COLO829 (cell line): ENCODE data around the gene TRABD2A.
"Not testable (repeated sequence)": the region's sequence is repeated elsewhere in the genome, so short reads cannot be mapped to it uniquely, and the experiment has no call there.

ENCODE experiments used
- DNase-seq: peaks from one replicate; pipeline ENCODE4 v3.0.0; 2012; ENCODE audit warnings: low spot score

The TRABD2A gene

GRCh38 chr2:84879584-84880394 lies 1.1 kb downstream of the TRABD2A start:
- no peak for DNase-seq

- no peak for DNase-seq
Measured at GRCh38 chr2:84878896-84879583, 1.8 kb downstream of the TRABD2A start.

- no peak for DNase-seq
Measured at GRCh38 chr2:84878459-84878858, 2.4 kb downstream of the TRABD2A start.

- no peak for DNase-seq
Measured at GRCh38 chr2:84876369-84876768, 4.5 kb downstream of the TRABD2A start.

GRCh38 chr2:84875619-84876018 lies 5.3 kb downstream of the TRABD2A start:
- DNase-seq = not testable (repeated sequence)

GRCh38 chr2:84875213-84875560 lies 5.7 kb downstream of the TRABD2A start:
- DNase-seq = no peak

GRCh38 chr2:84874381-84875212 lies 6.3 kb downstream of the TRABD2A start:
- no peak for DNase-seq

GRCh38 chr2:84873350-84873749 lies 7.5 kb downstream of the TRABD2A start:
- DNase-seq = no peak

- not testable (repeated sequence) for DNase-seq
Measured at GRCh38 chr2:84872691-84873090, 8.2 kb downstream of the TRABD2A start.

GRCh38 chr2:84870306-84870705 lies 10.6 kb downstream of the TRABD2A start:
- DNase-seq = no peak

- DNase-seq = not testable (repeated sequence)
Measured at GRCh38 chr2:84868327-84868726, 12.6 kb downstream of the TRABD2A start.

- no peak for DNase-seq
Measured at GRCh38 chr2:84866122-84866521, 14.8 kb downstream of the TRABD2A start.

GRCh38 chr2:84865181-84865783 lies 15.6 kb downstream of the TRABD2A start:
- peak; percentile 59 for DNase-seq

- no peak for DNase-seq
Measured at GRCh38 chr2:84862006-84862405, 18.9 kb downstream of the TRABD2A start.

- no peak for DNase-seq
Measured at GRCh38 chr2:84861539-84861938, 19.3 kb downstream of the TRABD2A start.

GRCh38 chr2:84858937-84859336 lies 21.9 kb downstream of the TRABD2A start:
- DNase-seq = no peak

- DNase-seq = no peak
Measured at GRCh38 chr2:84858123-84858522, 22.8 kb downstream of the TRABD2A start.

- DNase-seq = no peak
Measured at GRCh38 chr2:84857566-84857965, 23.3 kb downstream of the TRABD2A start.

GRCh38 chr2:84856787-84857186 lies 24.1 kb downstream of the TRABD2A start:
- no peak for DNase-seq

GRCh38 chr2:84855731-84856130 lies 25.2 kb downstream of the TRABD2A start:
- DNase-seq = no peak

GRCh38 chr2:84854850-84855249 lies 26.0 kb downstream of the TRABD2A start:
- no peak for DNase-seq

GRCh38 chr2:84851876-84852275 lies 29.0 kb downstream of the TRABD2A start:
- DNase-seq = peak; percentile 22
